Uterus (tissue), 2 donors: ENCODE data around the gene DBH.

Source experiments
- POLR2A ChIP-seq, 2 donors: fragments of 450-650 bp; IDR thresholded peaks; one replicate each; pipeline ENCODE4 v1.6.1; 2016; ENCODE audit warnings: antibody characterized with exemption in 2 of 2, mild to moderate bottlenecking in 1 of 2, moderate library complexity in 1 of 2
- TF ChIP-seq, protein P1 (sequence below), 4 experiments: fragments of 200-600 bp in 2 of 4; fragments of 450-650 bp in 2 of 4; sonication (generic) in 2 of 4; IDR thresholded peaks; one replicate each; pipeline ENCODE4 v1.5.1; 2016 to 2019; ENCODE audit warnings: antibody characterized with exemption in 4 of 4, mild to moderate bottlenecking in 2 of 4, moderate library complexity in 1 of 4

DNA sequence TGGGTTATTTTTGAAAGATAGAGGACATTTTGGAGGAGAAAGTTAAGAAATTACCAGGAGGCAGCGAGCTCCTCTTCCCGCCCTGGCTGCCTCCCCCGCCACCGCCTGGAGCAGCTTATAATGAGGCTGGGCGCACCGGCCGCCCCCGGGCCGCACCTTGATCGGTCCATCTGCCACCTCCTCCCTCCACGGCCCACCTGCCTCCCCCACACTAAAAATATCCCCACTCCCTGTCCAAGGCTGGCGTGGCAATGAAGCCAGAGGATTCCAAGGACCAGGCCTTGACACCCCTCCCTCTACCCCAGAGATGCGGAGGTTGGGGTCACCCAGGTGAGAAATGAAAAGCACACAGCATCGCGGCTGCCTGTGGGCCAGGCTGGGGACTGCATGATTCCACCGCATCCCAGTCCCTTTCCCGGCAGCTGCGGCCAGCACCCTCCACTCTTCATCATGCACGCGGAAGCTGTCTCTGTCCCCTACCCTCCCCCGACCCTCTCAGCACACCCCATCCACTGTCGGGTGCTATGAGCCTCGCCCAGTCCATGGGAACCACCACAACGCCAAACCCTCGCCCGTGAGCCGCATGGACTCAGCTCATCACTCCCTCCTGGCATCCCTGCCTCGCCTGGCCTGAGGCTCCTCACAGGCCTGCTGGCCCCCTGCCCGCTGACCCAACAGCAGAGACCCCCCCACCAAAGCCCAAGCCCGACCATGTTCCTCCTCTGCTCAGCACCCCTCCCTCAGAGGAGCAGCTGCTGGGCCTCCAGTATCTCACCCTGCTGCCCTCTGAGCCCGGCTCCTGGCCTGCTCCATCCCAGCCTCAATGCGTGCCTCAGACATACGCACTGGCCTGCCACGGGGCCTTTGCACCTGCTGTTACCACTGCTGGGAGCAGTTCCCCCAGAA is 51.9 kb downstream of the DBH start:
- TF ChIP-seq, protein P1, sequence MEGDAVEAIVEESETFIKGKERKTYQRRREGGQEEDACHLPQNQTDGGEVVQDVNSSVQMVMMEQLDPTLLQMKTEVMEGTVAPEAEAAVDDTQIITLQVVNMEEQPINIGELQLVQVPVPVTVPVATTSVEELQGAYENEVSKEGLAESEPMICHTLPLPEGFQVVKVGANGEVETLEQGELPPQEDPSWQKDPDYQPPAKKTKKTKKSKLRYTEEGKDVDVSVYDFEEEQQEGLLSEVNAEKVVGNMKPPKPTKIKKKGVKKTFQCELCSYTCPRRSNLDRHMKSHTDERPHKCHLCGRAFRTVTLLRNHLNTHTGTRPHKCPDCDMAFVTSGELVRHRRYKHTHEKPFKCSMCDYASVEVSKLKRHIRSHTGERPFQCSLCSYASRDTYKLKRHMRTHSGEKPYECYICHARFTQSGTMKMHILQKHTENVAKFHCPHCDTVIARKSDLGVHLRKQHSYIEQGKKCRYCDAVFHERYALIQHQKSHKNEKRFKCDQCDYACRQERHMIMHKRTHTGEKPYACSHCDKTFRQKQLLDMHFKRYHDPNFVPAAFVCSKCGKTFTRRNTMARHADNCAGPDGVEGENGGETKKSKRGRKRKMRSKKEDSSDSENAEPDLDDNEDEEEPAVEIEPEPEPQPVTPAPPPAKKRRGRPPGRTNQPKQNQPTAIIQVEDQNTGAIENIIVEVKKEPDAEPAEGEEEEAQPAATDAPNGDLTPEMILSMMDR (IDR thresholded peaks at IDR 0.05), result no peak
- TF ChIP-seq POLR2A (IDR thresholded peaks at IDR 0.05), result no peak
